ENCODE measurements around the gene UMODL1.

Gene UMODL1, protein sequence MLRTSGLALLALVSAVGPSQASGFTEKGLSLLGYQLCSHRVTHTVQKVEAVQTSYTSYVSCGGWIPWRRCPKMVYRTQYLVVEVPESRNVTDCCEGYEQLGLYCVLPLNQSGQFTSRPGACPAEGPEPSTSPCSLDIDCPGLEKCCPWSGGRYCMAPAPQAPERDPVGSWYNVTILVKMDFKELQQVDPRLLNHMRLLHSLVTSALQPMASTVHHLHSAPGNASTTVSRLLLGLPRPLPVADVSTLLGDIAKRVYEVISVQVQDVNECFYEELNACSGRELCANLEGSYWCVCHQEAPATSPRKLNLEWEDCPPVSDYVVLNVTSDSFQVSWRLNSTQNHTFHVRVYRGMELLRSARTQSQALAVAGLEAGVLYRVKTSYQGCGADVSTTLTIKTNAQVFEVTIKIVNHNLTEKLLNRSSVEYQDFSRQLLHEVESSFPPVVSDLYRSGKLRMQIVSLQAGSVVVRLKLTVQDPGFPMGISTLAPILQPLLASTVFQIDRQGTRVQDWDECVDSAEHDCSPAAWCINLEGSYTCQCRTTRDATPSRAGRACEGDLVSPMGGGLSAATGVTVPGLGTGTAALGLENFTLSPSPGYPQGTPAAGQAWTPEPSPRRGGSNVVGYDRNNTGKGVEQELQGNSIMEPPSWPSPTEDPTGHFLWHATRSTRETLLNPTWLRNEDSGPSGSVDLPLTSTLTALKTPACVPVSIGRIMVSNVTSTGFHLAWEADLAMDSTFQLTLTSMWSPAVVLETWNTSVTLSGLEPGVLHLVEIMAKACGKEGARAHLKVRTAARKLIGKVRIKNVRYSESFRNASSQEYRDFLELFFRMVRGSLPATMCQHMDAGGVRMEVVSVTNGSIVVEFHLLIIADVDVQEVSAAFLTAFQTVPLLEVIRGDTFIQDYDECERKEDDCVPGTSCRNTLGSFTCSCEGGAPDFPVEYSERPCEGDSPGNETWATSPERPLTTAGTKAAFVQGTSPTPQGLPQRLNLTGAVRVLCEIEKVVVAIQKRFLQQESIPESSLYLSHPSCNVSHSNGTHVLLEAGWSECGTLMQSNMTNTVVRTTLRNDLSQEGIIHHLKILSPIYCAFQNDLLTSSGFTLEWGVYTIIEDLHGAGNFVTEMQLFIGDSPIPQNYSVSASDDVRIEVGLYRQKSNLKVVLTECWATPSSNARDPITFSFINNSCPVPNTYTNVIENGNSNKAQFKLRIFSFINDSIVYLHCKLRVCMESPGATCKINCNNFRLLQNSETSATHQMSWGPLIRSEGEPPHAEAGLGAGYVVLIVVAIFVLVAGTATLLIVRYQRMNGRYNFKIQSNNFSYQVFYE

GRCh38 chr21:42071146-42071737 lies at the start of gene UMODL1:
Gene UMODL1 (plus strand): TSS chr21:42071317. CDS start chr21:42071317, 0 bp downstream.
- no peak for TF ChIP-seq CTCF (IDR thresholded peaks at IDR 0.05)

GRCh38 chr21:42021371-42022090 lies 49.6 kb upstream of the UMODL1 start:
- no peak for TF ChIP-seq CTCF (IDR thresholded peaks at IDR 0.05)

DNA sequence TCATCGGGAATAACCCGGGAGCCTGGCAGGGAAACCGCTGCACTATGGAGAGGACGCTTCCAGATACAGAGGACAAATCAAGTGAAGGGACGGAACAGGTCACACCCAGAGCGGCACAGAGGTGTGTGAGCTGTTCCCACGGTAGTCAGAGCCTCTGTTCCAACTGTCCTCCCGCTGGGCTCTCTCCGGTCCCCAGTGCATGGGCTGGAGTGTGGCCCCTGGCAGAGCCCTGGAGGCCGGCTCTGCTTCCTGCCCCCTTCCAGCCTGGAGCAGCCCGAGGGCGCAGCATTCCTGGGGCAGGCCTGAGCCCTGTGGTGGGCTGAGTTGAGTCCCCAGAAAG lies 49.1 kb upstream of the UMODL1 start:
- no peak for TF ChIP-seq CTCF (IDR thresholded peaks at IDR 0.05)

DNA sequence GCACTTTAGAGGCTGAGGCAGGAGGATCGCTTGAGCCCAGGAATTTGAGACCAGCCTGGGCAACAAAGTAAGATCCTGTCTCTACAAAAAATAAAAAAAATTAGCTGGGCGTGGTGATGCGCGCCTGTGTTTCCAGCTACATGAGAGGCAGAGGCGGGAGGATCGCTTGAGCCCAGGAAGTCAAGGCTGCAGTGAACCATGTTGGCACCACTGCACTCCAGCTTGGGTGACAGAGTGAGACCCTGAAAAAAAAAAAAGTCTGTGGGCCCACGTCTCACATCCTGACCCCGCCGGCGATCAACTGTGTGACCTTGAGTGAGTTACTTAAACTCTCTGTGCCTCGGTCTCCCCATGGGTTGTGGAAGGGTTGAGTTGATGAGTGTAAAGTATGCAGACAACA lies 48.2 kb upstream of the UMODL1 start:
- TF ChIP-seq CTCF (IDR thresholded peaks at IDR 0.05) = no peak

DNA sequence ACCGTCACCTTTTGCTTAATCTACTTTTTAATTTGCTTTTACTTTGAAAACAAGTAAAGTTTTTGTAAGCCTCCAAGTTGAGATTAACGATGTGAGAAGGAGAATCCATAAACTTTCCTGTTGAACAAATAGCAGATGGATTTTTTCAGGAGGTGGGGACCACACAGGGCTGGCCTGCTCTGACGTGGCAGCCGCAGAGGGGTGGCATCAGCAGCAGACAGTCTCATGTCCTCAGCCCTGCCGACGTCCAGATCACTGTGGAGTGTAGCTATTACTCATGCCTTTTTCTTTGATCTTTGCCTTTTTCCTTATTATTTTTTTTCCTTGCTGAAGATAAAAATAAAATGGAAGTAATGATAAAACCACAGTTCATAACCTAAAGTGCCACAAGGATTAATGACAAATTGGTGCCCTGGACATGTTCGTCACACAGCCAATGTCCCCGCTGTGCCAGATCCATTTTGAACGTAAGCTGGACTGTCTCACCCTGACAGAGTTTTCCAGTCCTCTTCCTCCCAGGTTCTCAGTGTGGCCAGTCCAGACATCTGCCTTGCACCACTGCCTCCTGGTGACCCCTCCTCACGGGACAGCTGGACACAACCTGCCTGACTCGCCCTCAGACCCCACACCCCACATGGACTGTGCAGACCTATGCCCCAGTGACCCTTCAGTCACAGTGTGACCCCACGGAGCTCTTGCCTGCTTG lies 45.6 kb upstream of the UMODL1 start:
- no peak for TF ChIP-seq CTCF (IDR thresholded peaks at IDR 0.05)

- no peak for TF ChIP-seq CTCF (IDR thresholded peaks at IDR 0.05)
These were observed 45.1 kb upstream of the UMODL1 start for GRCh38 chr21:42026082-42026435.

Measured in LNCAP (cell line).